NCI-H1436 treated with DMSO at 0.1 percent for 48 hours (cell line): ENCODE results near the gene ZFAND2B.
"Not testable (repeated sequence)": the region's sequence is repeated elsewhere in the genome, so short reads cannot be mapped to it uniquely, and the experiment has no call there.

ENCODE experiments used
- DNase-seq: peaks from one replicate; lab custom pipeline; 2025; lab: John Stamatoyannopoulos, UW

Gene ZFAND2B

DNA sequence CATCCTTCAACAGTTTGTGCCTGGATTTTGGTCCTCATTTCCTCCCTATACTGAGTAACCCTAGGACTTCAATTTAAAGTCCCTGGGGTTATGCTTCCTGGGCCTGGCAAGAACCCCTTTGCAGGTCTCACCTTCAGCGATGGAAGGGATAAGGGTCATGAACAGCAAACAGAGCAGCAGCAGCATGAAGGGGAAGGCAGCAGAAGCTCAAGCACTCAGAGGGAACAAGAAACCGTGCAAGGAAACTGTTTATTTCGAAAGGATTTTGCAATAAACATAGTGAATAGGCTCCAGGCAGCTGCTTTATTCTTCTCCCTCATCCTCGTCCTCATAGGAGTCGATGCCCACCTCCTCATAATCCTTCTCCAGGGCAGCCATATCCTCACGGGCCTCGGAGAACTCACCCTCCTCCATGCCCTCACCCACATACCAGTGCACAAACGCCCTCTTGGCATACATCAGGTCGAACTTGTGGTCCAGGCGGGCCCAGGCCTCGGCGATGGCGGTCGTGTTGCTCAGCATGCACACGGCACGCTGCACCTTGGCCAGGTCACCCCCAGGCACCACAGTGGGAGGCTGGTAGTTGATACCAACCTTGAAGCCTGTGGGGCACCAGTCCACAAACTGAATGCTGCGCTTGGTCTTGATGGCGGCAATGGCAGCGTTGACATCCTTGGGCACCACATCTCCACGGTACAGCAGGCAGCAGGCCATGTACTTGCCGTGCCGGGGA lies 43.6 kb downstream of the ZFAND2B start:
- DNase-seq = no peak

DNA sequence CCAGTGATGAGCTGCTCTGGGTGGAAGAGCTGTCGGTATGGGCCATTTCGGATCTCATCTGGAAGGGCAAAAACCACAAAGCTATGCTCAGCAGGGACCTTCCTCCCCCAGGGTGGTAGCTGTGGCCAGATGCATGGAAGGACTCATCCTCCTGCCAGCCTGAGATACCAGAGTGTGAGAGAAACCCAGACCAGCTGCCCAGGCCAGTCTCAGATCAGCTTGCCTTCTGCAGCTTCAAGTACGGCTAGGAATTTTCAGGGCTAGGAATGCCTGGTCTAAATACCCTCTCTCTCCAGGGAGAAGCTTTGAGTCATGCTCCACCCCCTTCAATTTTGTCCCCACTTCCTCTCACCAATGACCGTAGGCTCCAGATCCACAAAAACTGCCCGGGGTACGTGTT lies 45.1 kb downstream of the ZFAND2B start:
- no peak for DNase-seq

DNA sequence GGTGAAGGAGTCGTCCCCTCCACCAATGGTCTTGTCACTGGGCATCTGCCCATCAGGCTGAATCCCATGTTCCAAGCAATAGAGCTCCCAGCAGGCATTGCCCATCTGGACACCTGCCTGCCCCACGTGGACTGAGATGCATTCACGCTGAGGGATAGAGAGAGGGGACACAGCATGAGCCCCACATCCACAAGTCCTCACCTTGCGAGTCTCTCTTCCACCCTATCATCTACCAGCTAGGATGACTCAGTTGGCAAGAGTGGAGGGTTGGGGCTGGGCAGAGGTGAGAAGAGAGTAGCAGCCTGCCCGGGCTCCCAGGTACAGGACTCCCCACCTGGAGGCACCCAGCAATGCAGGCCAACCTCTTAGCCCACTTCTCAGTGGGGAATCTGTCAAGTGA lies 45.5 kb downstream of the ZFAND2B start:
- DNase-seq = no peak

DNA sequence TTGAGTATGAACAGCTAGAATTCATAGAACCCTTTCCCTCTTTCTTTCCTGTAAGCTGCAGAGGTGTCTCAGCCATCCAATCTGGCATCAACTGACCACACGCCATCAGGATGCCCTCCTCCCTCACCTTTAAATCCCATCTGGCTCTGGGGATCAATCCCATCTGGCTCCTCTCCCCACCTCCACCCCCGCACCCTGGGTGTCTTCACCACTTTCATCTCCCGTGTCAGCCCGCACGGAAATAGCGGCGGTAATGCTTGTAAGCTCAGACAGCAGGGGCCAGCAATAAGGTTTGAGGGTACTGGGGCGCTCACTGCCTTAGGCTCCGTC lies 46.0 kb downstream of the ZFAND2B start:
- no peak for DNase-seq

DNA sequence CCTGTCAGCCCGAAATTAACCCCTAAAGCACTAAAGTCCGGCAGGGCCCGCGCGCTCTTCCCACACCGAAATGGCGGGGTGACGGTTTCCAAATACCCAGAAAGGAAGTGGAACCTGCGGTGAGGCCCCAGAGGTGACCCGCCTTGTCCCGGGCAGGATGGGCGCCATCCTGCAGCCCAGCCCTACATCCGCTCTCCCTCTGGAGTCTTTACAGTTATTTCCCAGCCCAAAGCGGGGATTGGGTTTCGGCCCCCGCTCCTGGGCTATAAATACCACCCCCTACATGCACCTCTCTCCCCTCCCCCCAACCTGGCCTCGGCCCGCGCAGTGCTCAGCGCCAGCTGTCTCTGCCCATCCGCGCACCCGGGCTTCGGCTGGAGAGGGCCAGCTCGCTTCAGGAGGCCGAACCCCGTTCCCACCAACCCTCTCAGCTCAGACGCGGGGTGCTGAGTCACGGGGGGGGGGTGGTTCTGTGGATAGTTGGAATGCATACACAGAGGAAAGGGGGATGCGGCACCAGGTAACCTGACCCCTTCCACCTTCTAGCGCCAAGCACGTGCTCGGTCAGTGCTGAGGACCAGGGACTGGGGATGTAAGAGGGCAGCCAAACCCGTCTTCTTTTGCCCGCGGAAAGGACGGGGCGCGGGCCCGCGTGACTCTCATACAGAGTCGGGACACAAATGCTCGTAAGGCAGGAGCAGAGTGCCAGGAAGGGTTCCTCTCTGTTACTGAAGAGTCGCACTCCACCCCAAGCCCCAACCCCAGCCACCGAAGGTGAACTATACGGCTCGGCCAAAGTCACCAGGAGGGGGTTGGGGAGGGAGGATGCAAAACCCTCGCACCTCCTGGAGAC lies 46.5 kb downstream of the ZFAND2B start, which contains the start of gene TUBA4B:
TUBA4B (plus strand) TSS at position 344 of the 853 bp plus-strand sequence; CDS start at position 509, 165 bp downstream.
- DNase-seq = no peak

DNA sequence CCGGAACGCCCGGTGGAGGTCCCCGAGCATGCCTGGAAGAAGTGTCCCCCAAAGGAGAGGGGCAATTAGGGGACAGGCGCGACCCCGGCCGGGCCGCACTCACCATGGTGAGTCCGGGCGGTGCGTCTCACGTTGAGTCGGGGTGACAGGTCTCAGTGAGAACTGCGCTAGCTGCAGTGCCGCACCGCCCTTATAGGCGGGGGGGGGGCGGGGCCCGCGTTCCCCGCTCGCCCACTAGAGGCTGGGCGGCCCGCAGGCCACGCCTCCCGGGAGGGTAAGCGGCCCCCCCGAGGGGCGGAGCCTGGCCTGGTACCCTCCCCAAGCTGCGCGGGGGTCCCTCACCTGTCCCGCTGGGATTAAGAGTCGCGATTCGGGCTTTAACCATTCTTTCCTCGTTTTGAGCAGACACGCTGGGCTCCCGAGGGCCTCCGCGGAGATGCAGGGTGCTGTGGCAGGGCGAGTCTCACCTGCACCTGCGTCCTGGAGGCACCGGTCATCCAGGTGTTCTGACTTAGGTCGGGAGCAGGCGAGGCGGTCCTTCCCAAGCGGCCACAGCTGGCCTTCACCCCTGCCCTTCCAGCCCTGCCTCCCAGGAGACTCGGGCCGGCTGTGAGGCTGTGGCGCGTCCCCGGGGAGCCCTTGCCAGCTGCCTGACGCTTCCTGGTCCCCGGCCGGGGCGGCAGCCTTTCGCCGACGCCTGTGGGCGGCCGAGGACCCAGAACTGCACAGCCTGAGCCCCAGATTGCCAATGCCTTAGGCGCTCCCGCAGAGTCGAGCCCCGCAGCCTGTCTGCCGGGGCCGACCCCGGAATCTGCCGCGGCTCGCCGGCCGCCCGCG lies 47.4 kb downstream of the ZFAND2B start, which contains the start of gene TUBA4A:
TUBA4A (minus strand) TSS at position 166 of the 837 bp plus-strand sequence; CDS start at position 106, 60 bp downstream.
- DNase-seq = no peak

DNA sequence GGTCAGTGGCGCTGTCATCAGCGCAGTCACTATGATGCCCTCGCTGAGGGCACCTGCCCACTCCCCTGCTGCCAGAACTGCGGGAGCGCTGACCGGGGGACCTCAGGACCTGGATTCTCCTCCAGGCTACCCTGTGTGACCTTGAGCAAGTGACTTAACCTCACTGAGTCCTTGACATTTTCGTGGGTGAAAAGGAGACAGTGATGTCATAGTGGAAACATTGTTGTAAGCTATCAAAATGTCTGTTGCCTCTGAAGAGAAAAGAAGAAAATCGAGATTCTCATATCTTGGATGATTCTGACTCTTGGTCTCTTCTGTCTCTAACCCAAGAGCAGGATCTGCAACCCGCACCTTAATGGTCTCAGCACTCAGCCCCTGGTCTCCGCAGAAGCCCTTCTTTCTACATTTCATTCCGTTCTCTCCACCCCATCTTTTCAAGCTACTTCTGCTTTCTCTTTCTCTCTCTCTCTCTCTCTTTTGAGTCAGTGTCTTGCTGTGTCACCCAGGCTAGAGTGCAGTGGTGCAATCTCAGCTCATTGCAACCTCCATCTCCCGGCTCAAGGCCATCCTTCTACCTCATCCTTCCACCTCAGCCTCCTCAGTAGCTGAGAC lies 48.1 kb downstream of the ZFAND2B start:
- DNase-seq = no peak

DNA sequence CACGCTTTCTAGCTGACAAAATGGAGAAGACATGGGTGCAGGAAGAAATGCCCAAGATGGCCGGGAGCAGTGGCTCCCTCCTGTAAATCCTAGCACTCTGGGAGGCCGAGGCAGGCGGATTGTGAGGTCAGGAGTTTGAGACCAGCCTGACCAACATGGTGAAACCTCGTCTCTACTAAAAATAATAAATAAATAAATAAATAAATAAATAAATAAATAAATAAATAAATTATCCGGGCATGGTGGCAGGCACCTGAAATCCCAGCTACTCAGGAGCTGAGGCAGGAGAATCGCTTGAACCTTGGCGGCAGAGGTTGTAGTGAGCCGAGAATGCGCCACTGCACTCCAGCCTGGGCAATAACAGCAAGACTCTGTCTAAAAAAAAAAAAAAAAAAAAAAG lies 52.4 kb downstream of the ZFAND2B start:
- DNase-seq = not testable (repeated sequence)
